ENCODE results near the gene C5orf15.

The C5orf15 gene

GRCh38 chr5:133925866-133926488 lies 42.4 kb downstream of the C5orf15 start:
- DNase-seq (ENCODE audit: low read depth in 2 of 2, low spot score in 1 of 2), result no peak

GRCh38 chr5:133925269-133925668 lies 43.2 kb downstream of the C5orf15 start:
- no peak for DNase-seq (ENCODE audit: low read depth in 2 of 2, low spot score in 1 of 2)

GRCh38 chr5:133924221-133924920 lies 44.1 kb downstream of the C5orf15 start:
- no peak for DNase-seq (ENCODE audit: low read depth in 2 of 2, low spot score in 1 of 2)

GRCh38 chr5:133921979-133922378 lies 46.4 kb downstream of the C5orf15 start:
- no peak for DNase-seq (ENCODE audit: low read depth in 2 of 2, low spot score in 1 of 2)

GRCh38 chr5:133921069-133921468 lies 47.4 kb downstream of the C5orf15 start:
- no peak for DNase-seq (ENCODE audit: low read depth in 2 of 2, low spot score in 1 of 2)

GRCh38 chr5:133919148-133920136 lies 49.0 kb downstream of the C5orf15 start:
- DNase-seq (ENCODE audit: low read depth in 2 of 2, low spot score in 1 of 2), result no peak

- no peak for DNase-seq (ENCODE audit: low read depth in 2 of 2, low spot score in 1 of 2)
Measured at GRCh38 chr5:133918731-133919130, 49.7 kb downstream of the C5orf15 start.

- DNase-seq (ENCODE audit: low read depth in 2 of 2, low spot score in 1 of 2), result no peak
Measured at GRCh38 chr5:133918316-133918715, 50.1 kb downstream of the C5orf15 start.

GRCh38 chr5:133917785-133918184 lies 50.6 kb downstream of the C5orf15 start:
- no peak for DNase-seq (ENCODE audit: low read depth in 2 of 2, low spot score in 1 of 2)

- no peak for DNase-seq (ENCODE audit: low read depth in 2 of 2, low spot score in 1 of 2)
Measured at GRCh38 chr5:133916914-133917313, 51.5 kb downstream of the C5orf15 start.

- DNase-seq (ENCODE audit: low read depth in 2 of 2, low spot score in 1 of 2), result no peak
Measured at GRCh38 chr5:133916479-133916878, 51.9 kb downstream of the C5orf15 start.

- no peak for DNase-seq (ENCODE audit: low read depth in 2 of 2, low spot score in 1 of 2)
Measured at GRCh38 chr5:133914434-133914833, 54.0 kb downstream of the C5orf15 start.

- DNase-seq (ENCODE audit: low read depth in 2 of 2, low spot score in 1 of 2), result no peak
Measured at GRCh38 chr5:133913413-133914155, 54.8 kb downstream of the C5orf15 start.

- no peak for DNase-seq (ENCODE audit: low read depth in 2 of 2, low spot score in 1 of 2)
Measured at GRCh38 chr5:133912951-133913350, 55.5 kb downstream of the C5orf15 start.

GRCh38 chr5:133910571-133910970 lies 57.9 kb downstream of the C5orf15 start:
- no peak for DNase-seq (ENCODE audit: low read depth in 2 of 2, low spot score in 1 of 2)

GRCh38 chr5:133909603-133910002 lies 58.8 kb downstream of the C5orf15 start:
- no peak for DNase-seq (ENCODE audit: low read depth in 2 of 2, low spot score in 1 of 2)

- DNase-seq (ENCODE audit: low read depth in 2 of 2, low spot score in 1 of 2), result no peak
Measured at GRCh38 chr5:133907075-133907474, 61.4 kb downstream of the C5orf15 start.

- DNase-seq (ENCODE audit: low read depth in 2 of 2, low spot score in 1 of 2), result no peak
Measured at GRCh38 chr5:133906303-133906702, 62.1 kb downstream of the C5orf15 start.

Measured in stimulated activated CD8-positive, alpha-beta memory T cell treated with anti-CD3 and anti-CD28 coated beads, Interleukin-4, amount 100 ng/mL, for 1 hour (primary cell).